Gastroesophageal sphincter (tissue), 3 donors: ENCODE measurements around the gene KIF20A.

ENCODE experiments used
- CTCF ChIP-seq, 4 experiments: fragments of 200-600 bp in 2 of 4; fragments of 450-650 bp in 2 of 4; sonication (generic) in 1 of 4; IDR thresholded peaks; one replicate each; pipeline ENCODE4 v1.5.1; 2017 to 2019; ENCODE audit warnings: antibody characterized with exemption in 4 of 4, mild to moderate bottlenecking in 2 of 4, moderate library complexity in 2 of 4
- EP300 ChIP-seq: sonication (generic); formaldehyde crosslinking; IDR thresholded peaks from one replicate; pipeline ENCODE4 v1.6.1; 2017; ENCODE audit warnings: antibody characterized with exemption, mild to moderate bottlenecking
- POLR2AphosphoS5 ChIP-seq: sonication (generic); formaldehyde crosslinking; IDR thresholded peaks from one replicate; pipeline ENCODE4 v1.6.1; 2017; ENCODE audit warnings: antibody characterized with exemption

GRCh38 chr5:138159666-138160065, 19.2 kb upstream of the KIF20A start:
- no peak for TF ChIP-seq CTCF (IDR thresholded peaks at IDR 0.05)
- TF ChIP-seq POLR2AphosphoS5: no peak
- TF ChIP-seq EP300: no peak
